WTC11 (cell line): Measurements from ENCODE around the gene CLEC6A. TPM values are rescaled to one million over a fixed set of nuclear protein-coding genes. Genes with fewer than 3 reads are reported as not detected.
A peak's percentile ranks its signal among the peaks of the same experiment; 100 is the strongest.
"Not testable (repeated sequence)": the region's sequence is repeated elsewhere in the genome, so short reads cannot be mapped to it uniquely, and the experiment has no call there.

Experiments
- ATAC-seq: fragments of 200-7000 bp; cut with Tn5 transposase; 2 replicates; pipeline ENCODE4 v1.10.0; 2021; ENCODE audit warnings: mild to moderate bottlenecking, moderate library complexity
- CTCF ChIA-PET: fragments of 300-600 bp; sonication (Branson Sonifier 250); formaldehyde crosslinking; loops from one replicate; lab custom pipeline; 2021; ENCODE audit warnings: antibody characterized with exemption; lab: Charles Lee
- POLR2A ChIA-PET: fragments of 350-600 bp; sonication (Branson Sonifier 250); formaldehyde crosslinking; loops from one replicate; lab custom pipeline; 2021; ENCODE audit warnings: antibody characterized with exemption; lab: Charles Lee
- DNase-seq: peaks from one replicate; pipeline ENCODE4 v3.0.0; 2021; ENCODE audit warnings: low spot score
- H3K27ac Mint-ChIP-seq: 2 replicates; pipeline ENCODE4 v1.8.0; 2021; ENCODE audit warnings: mixed read lengths
- H3K27me3 Mint-ChIP-seq: 2 replicates; pipeline ENCODE4 v1.8.0; 2021; ENCODE audit warnings: low read depth, mild to moderate bottlenecking, moderate library complexity, mixed read lengths
- H3K36me3 Mint-ChIP-seq: 2 replicates; pipeline ENCODE4 v1.8.0; 2021; ENCODE audit warnings: mixed read lengths
- H3K4me1 Mint-ChIP-seq: 2 replicates; pipeline ENCODE4 v1.8.0; 2022; ENCODE audit warnings: mixed read lengths
- H3K4me3 Mint-ChIP-seq: 2 replicates; pipeline ENCODE4 v1.8.0; 2021; ENCODE audit warnings: mild to moderate bottlenecking, moderate library complexity, mixed read lengths
- H3K9me3 Mint-ChIP-seq: 2 replicates; pipeline ENCODE4 v1.8.0; 2021; ENCODE audit warnings: mixed read lengths
- ATF1 ChIP-seq: sonication (generic); formaldehyde crosslinking; IDR thresholded peaks from 2 replicates; pipeline ENCODE4 v1.8.1; 2023; ENCODE audit warnings: mild to moderate bottlenecking, moderate library complexity, missing genetic modification reagents
- JAZF1 ChIP-seq: fragments of 250-450 bp; sonication (Bioruptor Pico); IDR thresholded peaks from 2 replicates; pipeline ENCODE4 v1.9.0; 2021; ENCODE audit warnings: moderate library complexity, mild to moderate bottlenecking, inconsistent platforms
- JUN ChIP-seq: sonication (generic); formaldehyde crosslinking; IDR thresholded peaks from 2 replicates; pipeline ENCODE4 v1.8.0; 2023; ENCODE audit warnings: mild to moderate bottlenecking, missing genetic modification reagents
- KAT7 ChIP-seq: sonication (generic); formaldehyde crosslinking; IDR thresholded peaks from 2 replicates; pipeline ENCODE4 v1.8.1; 2023; ENCODE audit warnings: missing genetic modification reagents, mild to moderate bottlenecking, borderline replicate concordance
- NFATC4 ChIP-seq: fragments of 250-450 bp; sonication (Bioruptor Pico); IDR thresholded peaks from 2 replicates; pipeline ENCODE4 v1.9.0; 2021; ENCODE audit warnings: mild to moderate bottlenecking
- SOX15 ChIP-seq: fragments of 250-450 bp; sonication (Bioruptor Pico); IDR thresholded peaks from 2 replicates; pipeline ENCODE4 v1.9.0; 2021; ENCODE audit warnings: mild to moderate bottlenecking
- TCF7 ChIP-seq: sonication (generic); formaldehyde crosslinking; IDR thresholded peaks from 2 replicates; pipeline ENCODE4 v1.8.0; 2022; ENCODE audit warnings: mild to moderate bottlenecking, low read depth, missing genetic modification reagents, moderate library complexity
- ZNF219 ChIP-seq: sonication (generic); formaldehyde crosslinking; IDR thresholded peaks from 2 replicates; pipeline ENCODE4 v1.8.0; 2023; ENCODE audit warnings: missing genetic modification reagents, mild to moderate bottlenecking, borderline replicate concordance
- ZNF232 ChIP-seq: sonication (generic); formaldehyde crosslinking; IDR thresholded peaks from 2 replicates; pipeline ENCODE4 v1.8.0; 2022; ENCODE audit warnings: mild to moderate bottlenecking, missing genetic modification reagents
- total RNA-seq: library from RNA; stranded (reverse); gene quantifications from 3 replicates; pipeline ENCODE4 v1.2.3, GENCODE V29; 2021
- TF ChIP-seq, protein P1 (sequence below): sonication (generic); formaldehyde crosslinking; IDR thresholded peaks from 2 replicates; pipeline ENCODE4 v1.8.0; 2022; ENCODE audit warnings: mild to moderate bottlenecking, missing genetic modification reagents
- TF ChIP-seq, protein P2 (sequence below): fragments of 250-450 bp; sonication (Bioruptor Pico); IDR thresholded peaks from 2 replicates; pipeline ENCODE4 v1.9.0; 2021; ENCODE audit warnings: mild to moderate bottlenecking, borderline replicate concordance
- TF ChIP-seq, protein P3 (sequence below): sonication (generic); formaldehyde crosslinking; IDR thresholded peaks from 2 replicates; pipeline ENCODE4 v1.8.1; 2023; ENCODE audit warnings: mild to moderate bottlenecking, missing genetic modification reagents
- TF ChIP-seq, protein P4 (sequence below): fragments of 250-450 bp; sonication (Bioruptor Pico); IDR thresholded peaks from 2 replicates; pipeline ENCODE4 v1.8.0; 2021; ENCODE audit warnings: mild to moderate bottlenecking
- TF ChIP-seq, protein P5 (sequence below): sonication (generic); formaldehyde crosslinking; IDR thresholded peaks from 2 replicates; pipeline ENCODE4 v1.8.1; 2022; ENCODE audit warnings: missing genetic modification reagents, borderline replicate concordance
- TF ChIP-seq, protein P6 (sequence below): sonication (generic); formaldehyde crosslinking; IDR thresholded peaks from 2 replicates; pipeline ENCODE4 v1.8.1; 2022; ENCODE audit warnings: low read depth, missing genetic modification reagents, borderline replicate concordance

The CLEC6A gene
- total RNA-seq, 1 experiment from 2014 or later: 0.20 TPM

DNA sequence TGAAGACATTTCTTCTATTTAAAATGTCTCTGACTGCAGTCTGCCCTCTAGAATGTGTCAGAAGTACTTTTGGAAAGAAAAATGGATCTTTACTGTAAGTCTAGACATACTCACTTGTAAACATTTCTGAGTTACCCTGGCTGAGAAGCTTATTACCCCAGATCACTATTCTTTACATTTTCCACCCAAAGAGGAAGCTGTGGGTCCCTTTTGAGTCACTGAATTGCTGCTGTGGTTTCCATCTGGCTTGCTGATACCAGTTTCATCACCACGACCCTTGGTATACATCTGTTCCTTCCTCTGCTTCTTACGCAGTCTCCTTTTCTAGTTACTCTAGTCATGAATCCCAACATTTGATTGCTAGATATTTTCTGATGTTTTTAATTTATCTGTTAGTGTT, 37.3 kb downstream of the CLEC6A start (continued):
- TF ChIP-seq SOX15 (CRISPR knock-in tag) (no peak), NFATC4 (CRISPR knock-in tag) (no peak), ZNF232 (CRISPR knock-in tag) (no peak), ZNF219 (CRISPR knock-in tag) (no peak)
- TF ChIP-seq, protein P1, sequence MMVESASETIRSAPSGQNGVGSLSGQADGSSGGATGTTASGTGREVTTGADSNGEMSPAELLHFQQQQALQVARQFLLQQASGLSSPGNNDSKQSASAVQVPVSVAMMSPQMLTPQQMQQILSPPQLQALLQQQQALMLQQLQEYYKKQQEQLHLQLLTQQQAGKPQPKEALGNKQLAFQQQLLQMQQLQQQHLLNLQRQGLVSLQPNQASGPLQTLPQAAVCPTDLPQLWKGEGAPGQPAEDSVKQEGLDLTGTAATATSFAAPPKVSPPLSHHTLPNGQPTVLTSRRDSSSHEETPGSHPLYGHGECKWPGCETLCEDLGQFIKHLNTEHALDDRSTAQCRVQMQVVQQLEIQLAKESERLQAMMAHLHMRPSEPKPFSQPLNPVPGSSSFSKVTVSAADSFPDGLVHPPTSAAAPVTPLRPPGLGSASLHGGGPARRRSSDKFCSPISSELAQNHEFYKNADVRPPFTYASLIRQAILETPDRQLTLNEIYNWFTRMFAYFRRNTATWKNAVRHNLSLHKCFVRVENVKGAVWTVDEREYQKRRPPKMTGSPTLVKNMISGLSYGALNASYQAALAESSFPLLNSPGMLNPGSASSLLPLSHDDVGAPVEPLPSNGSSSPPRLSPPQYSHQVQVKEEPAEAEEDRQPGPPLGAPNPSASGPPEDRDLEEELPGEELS (CRISPR knock-in tag): no peak
- TF ChIP-seq, protein P2, sequence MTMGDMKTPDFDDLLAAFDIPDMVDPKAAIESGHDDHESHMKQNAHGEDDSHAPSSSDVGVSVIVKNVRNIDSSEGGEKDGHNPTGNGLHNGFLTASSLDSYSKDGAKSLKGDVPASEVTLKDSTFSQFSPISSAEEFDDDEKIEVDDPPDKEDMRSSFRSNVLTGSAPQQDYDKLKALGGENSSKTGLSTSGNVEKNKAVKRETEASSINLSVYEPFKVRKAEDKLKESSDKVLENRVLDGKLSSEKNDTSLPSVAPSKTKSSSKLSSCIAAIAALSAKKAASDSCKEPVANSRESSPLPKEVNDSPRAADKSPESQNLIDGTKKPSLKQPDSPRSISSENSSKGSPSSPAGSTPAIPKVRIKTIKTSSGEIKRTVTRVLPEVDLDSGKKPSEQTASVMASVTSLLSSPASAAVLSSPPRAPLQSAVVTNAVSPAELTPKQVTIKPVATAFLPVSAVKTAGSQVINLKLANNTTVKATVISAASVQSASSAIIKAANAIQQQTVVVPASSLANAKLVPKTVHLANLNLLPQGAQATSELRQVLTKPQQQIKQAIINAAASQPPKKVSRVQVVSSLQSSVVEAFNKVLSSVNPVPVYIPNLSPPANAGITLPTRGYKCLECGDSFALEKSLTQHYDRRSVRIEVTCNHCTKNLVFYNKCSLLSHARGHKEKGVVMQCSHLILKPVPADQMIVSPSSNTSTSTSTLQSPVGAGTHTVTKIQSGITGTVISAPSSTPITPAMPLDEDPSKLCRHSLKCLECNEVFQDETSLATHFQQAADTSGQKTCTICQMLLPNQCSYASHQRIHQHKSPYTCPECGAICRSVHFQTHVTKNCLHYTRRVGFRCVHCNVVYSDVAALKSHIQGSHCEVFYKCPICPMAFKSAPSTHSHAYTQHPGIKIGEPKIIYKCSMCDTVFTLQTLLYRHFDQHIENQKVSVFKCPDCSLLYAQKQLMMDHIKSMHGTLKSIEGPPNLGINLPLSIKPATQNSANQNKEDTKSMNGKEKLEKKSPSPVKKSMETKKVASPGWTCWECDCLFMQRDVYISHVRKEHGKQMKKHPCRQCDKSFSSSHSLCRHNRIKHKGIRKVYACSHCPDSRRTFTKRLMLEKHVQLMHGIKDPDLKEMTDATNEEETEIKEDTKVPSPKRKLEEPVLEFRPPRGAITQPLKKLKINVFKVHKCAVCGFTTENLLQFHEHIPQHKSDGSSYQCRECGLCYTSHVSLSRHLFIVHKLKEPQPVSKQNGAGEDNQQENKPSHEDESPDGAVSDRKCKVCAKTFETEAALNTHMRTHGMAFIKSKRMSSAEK (CRISPR knock-in tag): no peak
- TF ChIP-seq, protein P3, sequence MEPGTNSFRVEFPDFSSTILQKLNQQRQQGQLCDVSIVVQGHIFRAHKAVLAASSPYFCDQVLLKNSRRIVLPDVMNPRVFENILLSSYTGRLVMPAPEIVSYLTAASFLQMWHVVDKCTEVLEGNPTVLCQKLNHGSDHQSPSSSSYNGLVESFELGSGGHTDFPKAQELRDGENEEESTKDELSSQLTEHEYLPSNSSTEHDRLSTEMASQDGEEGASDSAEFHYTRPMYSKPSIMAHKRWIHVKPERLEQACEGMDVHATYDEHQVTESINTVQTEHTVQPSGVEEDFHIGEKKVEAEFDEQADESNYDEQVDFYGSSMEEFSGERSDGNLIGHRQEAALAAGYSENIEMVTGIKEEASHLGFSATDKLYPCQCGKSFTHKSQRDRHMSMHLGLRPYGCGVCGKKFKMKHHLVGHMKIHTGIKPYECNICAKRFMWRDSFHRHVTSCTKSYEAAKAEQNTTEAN (CRISPR knock-in tag): no peak

DNA sequence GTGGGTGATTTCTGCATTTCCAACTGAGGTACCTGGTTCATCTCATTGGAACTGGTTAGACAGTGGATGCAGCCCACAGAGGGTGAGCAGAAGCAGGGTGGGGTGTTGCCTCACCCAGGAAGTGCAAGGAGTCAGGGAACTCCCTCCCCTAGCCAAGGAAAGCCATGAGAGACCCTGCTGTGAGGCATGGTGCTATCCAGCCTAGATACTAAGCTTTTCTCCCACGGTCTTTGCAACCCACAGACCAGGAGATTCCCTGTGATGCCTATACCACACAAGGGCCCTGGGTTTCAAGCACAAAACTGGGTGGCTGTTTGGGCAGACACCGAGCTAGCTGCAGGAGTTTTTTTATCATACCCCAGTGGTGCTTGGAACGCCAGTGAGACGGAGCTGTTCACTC, 39.9 kb downstream of the CLEC6A start:
- H3K4me3 Mint-ChIP-seq, DNase-seq, H3K9me3 Mint-ChIP-seq, H3K36me3 Mint-ChIP-seq, ATAC-seq, H3K27ac Mint-ChIP-seq, H3K27me3 Mint-ChIP-seq, POLR2A ChIA-PET: not testable (repeated sequence)
- CTCF ChIA-PET: interaction anchor here (0.6 kb wide), 1 partner anchor 180 kb away, joined by 5 read pairs; no protein-coding TSS in a partner anchor
- H3K4me1 Mint-ChIP-seq: peaks cover 20% of the 10 kb centered on the region

DNA sequence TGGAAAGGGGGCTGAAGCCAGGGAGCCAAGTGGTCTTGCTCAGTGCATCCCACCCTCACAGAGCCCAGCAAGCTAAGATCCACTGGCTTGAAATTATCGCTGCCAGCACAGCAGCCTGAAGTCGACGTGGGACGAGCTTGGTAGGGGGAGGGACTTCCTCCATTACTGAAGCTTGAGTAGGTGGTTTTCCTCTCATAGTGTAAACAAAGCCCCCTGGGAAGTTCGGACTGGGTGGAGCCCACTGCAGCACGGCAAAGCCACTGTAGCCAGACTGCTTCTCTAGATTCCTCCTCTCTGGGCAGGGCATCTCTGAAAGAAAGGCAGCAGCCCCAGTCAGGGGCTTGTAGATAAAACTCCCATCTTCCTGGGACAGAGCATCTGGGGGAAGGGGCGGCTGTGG, 40.3 kb downstream of the CLEC6A start:
- CTCF ChIA-PET: interaction anchor here (0.6 to 1.4 kb wide), 3 partner anchors 20 to 180 kb away, joined by 4 to 5 read pairs (median 5); no protein-coding TSS in a partner anchor
- H3K27me3 Mint-ChIP-seq, POLR2A ChIA-PET, H3K9me3 Mint-ChIP-seq, DNase-seq, H3K4me3 Mint-ChIP-seq, H3K27ac Mint-ChIP-seq, H3K36me3 Mint-ChIP-seq: not testable (repeated sequence)
- peak; percentile 41; the same call in 1 of the 2 replicates for ATAC-seq
- H3K4me1 Mint-ChIP-seq: peaks cover 20% of the 10 kb centered on the region

DNA sequence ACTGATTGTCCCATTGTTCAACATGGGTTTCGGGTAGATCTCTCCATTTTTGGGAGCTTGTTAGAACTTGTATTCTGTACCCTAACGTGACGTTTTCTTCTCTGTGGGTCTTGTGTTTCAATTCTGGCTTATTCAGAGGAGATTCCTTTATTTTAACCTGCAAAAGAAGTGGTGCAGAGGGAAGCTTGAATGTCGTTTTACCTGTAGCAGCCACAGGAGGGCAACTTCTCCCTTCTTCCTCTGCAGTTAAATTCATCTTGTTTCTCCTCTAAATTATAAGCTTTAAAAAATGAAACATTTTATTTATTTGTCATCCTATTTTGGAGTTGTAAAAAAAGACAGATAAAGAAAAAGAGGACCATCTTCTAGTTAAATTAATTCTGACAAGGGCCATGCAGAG, 43.9 kb downstream of the CLEC6A start:
- Mint-ChIP-seq H3K4me1 (peaks cover 20% of the 10 kb centered on the region), H3K9me3 (peaks cover 4% of the 10 kb centered on the region), H3K27ac (no peak overlapping the region), H3K36me3 (peaks cover 4% of the 10 kb centered on the region), H3K4me3 (no peak overlapping the region), H3K27me3 (no peaks in the 10 kb centered on the region; the same call in 1 of the 2 replicates)
- ATAC-seq (0 out of 2 replicates have a peak, but pooled peaks have one; percentile 43), DNase-seq (no peak)
- ChIA-PET POLR2A (no interaction called here), CTCF (interaction anchor here (0.6 to 1.2 kb wide), 9 partner anchors 10 to 361 kb away, joined by 3 to 7 read pairs (median 3); no protein-coding TSS in a partner anchor)
- TF ChIP-seq, protein P1 (CRISPR knock-in tag): no peak
- no peak for TF ChIP-seq JUN (CRISPR knock-in tag)
- TF ChIP-seq, protein P4, sequence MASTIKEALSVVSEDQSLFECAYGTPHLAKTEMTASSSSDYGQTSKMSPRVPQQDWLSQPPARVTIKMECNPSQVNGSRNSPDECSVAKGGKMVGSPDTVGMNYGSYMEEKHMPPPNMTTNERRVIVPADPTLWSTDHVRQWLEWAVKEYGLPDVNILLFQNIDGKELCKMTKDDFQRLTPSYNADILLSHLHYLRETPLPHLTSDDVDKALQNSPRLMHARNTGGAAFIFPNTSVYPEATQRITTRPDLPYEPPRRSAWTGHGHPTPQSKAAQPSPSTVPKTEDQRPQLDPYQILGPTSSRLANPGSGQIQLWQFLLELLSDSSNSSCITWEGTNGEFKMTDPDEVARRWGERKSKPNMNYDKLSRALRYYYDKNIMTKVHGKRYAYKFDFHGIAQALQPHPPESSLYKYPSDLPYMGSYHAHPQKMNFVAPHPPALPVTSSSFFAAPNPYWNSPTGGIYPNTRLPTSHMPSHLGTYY: no peak
- TF ChIP-seq KAT7 (CRISPR knock-in tag): no peak
- TF ChIP-seq ATF1: no peak
- TF ChIP-seq, protein P5, sequence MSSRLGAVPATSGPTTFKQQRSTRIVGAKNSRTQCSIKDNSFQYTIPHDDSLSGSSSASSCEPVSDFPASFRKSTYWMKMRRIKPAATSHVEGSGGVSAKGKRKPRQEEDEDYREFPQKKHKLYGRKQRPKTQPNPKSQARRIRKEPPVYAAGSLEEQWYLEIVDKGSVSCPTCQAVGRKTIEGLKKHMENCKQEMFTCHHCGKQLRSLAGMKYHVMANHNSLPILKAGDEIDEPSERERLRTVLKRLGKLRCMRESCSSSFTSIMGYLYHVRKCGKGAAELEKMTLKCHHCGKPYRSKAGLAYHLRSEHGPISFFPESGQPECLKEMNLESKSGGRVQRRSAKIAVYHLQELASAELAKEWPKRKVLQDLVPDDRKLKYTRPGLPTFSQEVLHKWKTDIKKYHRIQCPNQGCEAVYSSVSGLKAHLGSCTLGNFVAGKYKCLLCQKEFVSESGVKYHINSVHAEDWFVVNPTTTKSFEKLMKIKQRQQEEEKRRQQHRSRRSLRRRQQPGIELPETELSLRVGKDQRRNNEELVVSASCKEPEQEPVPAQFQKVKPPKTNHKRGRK (CRISPR knock-in tag): no peak
- TF ChIP-seq, protein P6, sequence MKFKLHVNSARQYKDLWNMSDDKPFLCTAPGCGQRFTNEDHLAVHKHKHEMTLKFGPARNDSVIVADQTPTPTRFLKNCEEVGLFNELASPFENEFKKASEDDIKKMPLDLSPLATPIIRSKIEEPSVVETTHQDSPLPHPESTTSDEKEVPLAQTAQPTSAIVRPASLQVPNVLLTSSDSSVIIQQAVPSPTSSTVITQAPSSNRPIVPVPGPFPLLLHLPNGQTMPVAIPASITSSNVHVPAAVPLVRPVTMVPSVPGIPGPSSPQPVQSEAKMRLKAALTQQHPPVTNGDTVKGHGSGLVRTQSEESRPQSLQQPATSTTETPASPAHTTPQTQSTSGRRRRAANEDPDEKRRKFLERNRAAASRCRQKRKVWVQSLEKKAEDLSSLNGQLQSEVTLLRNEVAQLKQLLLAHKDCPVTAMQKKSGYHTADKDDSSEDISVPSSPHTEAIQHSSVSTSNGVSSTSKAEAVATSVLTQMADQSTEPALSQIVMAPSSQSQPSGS (CRISPR knock-in tag): no peak
- TF ChIP-seq JAZF1 (CRISPR knock-in tag): no peak
- no peak for TF ChIP-seq TCF7
